Hepatocyte (in vitro differentiated cells): Measurements from ENCODE around the gene FBXO42. TPM values are rescaled to one million over a fixed set of nuclear protein-coding genes. Genes with fewer than 3 reads are reported as not detected.

Experiments used
- DNase-seq: peaks from one replicate; pipeline ENCODE4 v3.0.0-alpha.2; 2016; ENCODE audit warnings: low spot score
- H2AFZ ChIP-seq: fragments of 200-600 bp; sonication (generic); 2 replicates; pipeline ENCODE4 v1.6.0; 2016; ENCODE audit warnings: antibody characterized with exemption, mild to moderate bottlenecking
- H3K27ac ChIP-seq: fragments of 200-600 bp; sonication (generic); 2 replicates; pipeline ENCODE4 v1.5.1; 2016; ENCODE audit warnings: mild to moderate bottlenecking
- H3K27me3 ChIP-seq: fragments of 200-600 bp; sonication (generic); 2 replicates; pipeline ENCODE4 v1.6.1; 2016
- H3K36me3 ChIP-seq: fragments of 200-600 bp; sonication (generic); replicated peaks from 2 replicates; pipeline ENCODE4 v1.5.1; 2016; ENCODE audit warnings: low read depth; ENCODE audit not compliant: insufficient read depth
- H3K4me1 ChIP-seq: fragments of 200-600 bp; sonication (generic); 2 replicates; pipeline ENCODE4 v1.5.1; 2016; ENCODE audit warnings: mild to moderate bottlenecking, moderate library complexity; ENCODE audit not compliant: insufficient read depth
- H3K4me2 ChIP-seq: fragments of 200-600 bp; sonication (generic); 2 replicates; pipeline ENCODE4 v1.6.0; 2016
- H3K4me3 ChIP-seq: fragments of 200-600 bp; sonication (generic); 2 replicates; pipeline ENCODE4 v1.5.1; 2016; ENCODE audit warnings: mild to moderate bottlenecking
- H3K79me2 ChIP-seq: fragments of 200-600 bp; sonication (generic); 2 replicates; pipeline ENCODE4 v1.6.0; 2017; ENCODE audit warnings: mild to moderate bottlenecking
- H3K9me2 ChIP-seq: fragments of 200-600 bp; sonication (generic); replicated peaks from 2 replicates; pipeline ENCODE4 v1.6.0; 2017; ENCODE audit warnings: mild to moderate bottlenecking; ENCODE audit not compliant: insufficient read depth
- H3K9me3 ChIP-seq: fragments of 200-600 bp; sonication (generic); 2 replicates; pipeline ENCODE4 v1.5.1; 2016; ENCODE audit warnings: low read depth, mild to moderate bottlenecking
- H4K20me1 ChIP-seq: fragments of 200-600 bp; sonication (generic); 2 replicates; pipeline ENCODE4 v1.6.0; 2016; ENCODE audit warnings: mild to moderate bottlenecking; ENCODE audit not compliant: insufficient read depth, poor library complexity, severe bottlenecking
- CTCF ChIP-seq: fragments of 200-600 bp; sonication (generic); IDR thresholded peaks from 2 replicates; pipeline ENCODE4 v1.5.1; 2016; ENCODE audit warnings: antibody characterized with exemption, mild to moderate bottlenecking; ENCODE audit not compliant: poor library complexity
- EZH2 ChIP-seq: fragments of 200-600 bp; sonication (generic); IDR thresholded peaks from 2 replicates; pipeline ENCODE4 v1.6.1; 2016; ENCODE audit warnings: antibody characterized with exemption, mild to moderate bottlenecking, borderline replicate concordance
- EZH2phosphoT487 ChIP-seq: fragments of 200-600 bp; sonication (generic); IDR thresholded peaks from one replicate; pipeline ENCODE4 v1.6.1; 2018; ENCODE audit warnings: antibody characterized with exemption, mild to moderate bottlenecking, low read depth, moderate library complexity; ENCODE audit not compliant: unreplicated experiment, severe bottlenecking
- whole genome bisulfite sequencing: methylation state at CpG from one replicate; pipeline ENCODE4 v1.1.6; 2016; ENCODE audit warnings: low lambda C conversion rate; ENCODE audit errors: missing lambda C conversion rate; 5-methylcytosine and 5-hydroxymethylcytosine counted together
- polyA plus RNA-seq: library from polyadenylated mRNA; unstranded; fragments of >200 nt; fragmentation: Nextera tagmentation; extraction: Ambion mirVana; gene quantifications from 2 replicates; pipeline ENCODE4 v1.2.1, GENCODE V29; 2016
- total RNA-seq: library from RNA; depleted of rRNA; stranded (reverse); fragments of >200 nt; gene quantifications from 2 replicates; pipeline ENCODE4 v1.2.3, GENCODE V29; 2014

The FBXO42 gene
- total RNA-seq (19.5 and 19.9 TPM in 2 replicates), polyA plus RNA-seq (21.1 and 22.1 TPM in 2 replicates)

- Histone ChIP-seq H3K36me3 (no peaks in the 10 kb centered on the region), H2AFZ (peak within 1 kb of the TSS; percentile 92), H3K9me3 (no peaks in the 10 kb centered on the region), H3K4me1 (peaks cover 24% of the 10 kb centered on the region), H3K27ac (peak within 1 kb of the TSS; percentile 93), H3K4me2 (peak within 1 kb of the TSS; percentile 84), H4K20me1 (peaks cover 38% of the 10 kb centered on the region), H3K79me2 (peaks cover 50% of the 10 kb centered on the region), H3K27me3 (no peaks in the 10 kb centered on the region), H3K4me3 (peak within 1 kb of the TSS; percentile 81), H3K9me2 (no peaks in the 10 kb centered on the region)
- WGBS = 2% methylated on average over 72 of the region's 81 CpGs
- TF ChIP-seq EZH2 (no peak), CTCF (peak; percentile 44), EZH2phosphoT487 (no peak)
- DNase-seq = peak; percentile 97
Measured at GRCh38 chr1:16351994-16352841, at the start of gene FBXO42. Gene FBXO42, minus strand, starts transcription at chr1:16352480. Its CDS starts 37,062 bp downstream, at chr1:16315418.

- no peaks in the 10 kb centered on the region for H3K9me2 ChIP-seq
- H4K20me1 ChIP-seq = peaks cover 31% of the 10 kb centered on the region
- H3K27ac ChIP-seq = no peak overlapping the region
- H3K4me2 ChIP-seq = no peak overlapping the region
- no peaks in the 10 kb centered on the region for H3K36me3 ChIP-seq
- H3K4me1 ChIP-seq = no peaks in the 10 kb centered on the region
- no peaks in the 10 kb centered on the region for H3K27me3 ChIP-seq
- no peak for DNase-seq
- TF ChIP-seq EZH2 = no peak
- TF ChIP-seq EZH2phosphoT487 = no peak
- TF ChIP-seq CTCF = no peak
- H3K79me2 ChIP-seq = peaks cover 11% of the 10 kb centered on the region
- WGBS = 97% methylated on average over 5 of the region's 5 CpGs
- H3K4me3 ChIP-seq = no peak overlapping the region
- H2AFZ ChIP-seq = no peak overlapping the region
- no peaks in the 10 kb centered on the region for H3K9me3 ChIP-seq
Measured at GRCh38 chr1:16398371-16398953, 46.2 kb upstream of the FBXO42 start.

- Histone ChIP-seq H3K4me2 (no peak overlapping the region), H3K79me2 (peaks cover 24% of the 10 kb centered on the region)
- 84% methylated on average over 5 of the region's 5 CpGs for WGBS
Measured at GRCh38 chr1:16397120-16397519, 44.8 kb upstream of the FBXO42 start.

More at GRCh38 chr1:16397120-16397519, 44.8 kb upstream of the FBXO42 start:
- H3K9me2 ChIP-seq = no peaks in the 10 kb centered on the region
- H3K27ac ChIP-seq = no peak overlapping the region
- no peak for DNase-seq
- no peak overlapping the region for H2AFZ ChIP-seq
- TF ChIP-seq EZH2 (no peak), CTCF (no peak), EZH2phosphoT487 (no peak)
- no peaks in the 10 kb centered on the region for H3K27me3 ChIP-seq
- no peaks in the 10 kb centered on the region for H3K36me3 ChIP-seq
- peaks cover 44% of the 10 kb centered on the region for H4K20me1 ChIP-seq
- H3K9me3 ChIP-seq = no peaks in the 10 kb centered on the region
- no peaks in the 10 kb centered on the region for H3K4me1 ChIP-seq
- no peak overlapping the region for H3K4me3 ChIP-seq
